Chondrocyte (in vitro differentiated cells): ENCODE data around the gene SHMT2. TPM values are rescaled to one million over a fixed set of nuclear protein-coding genes. Genes with fewer than 3 reads are reported as not detected.

Experiments used
- DNase-seq: peaks from one replicate; pipeline ENCODE4 v3.0.0; 2021; ENCODE audit warnings: mixed read lengths, low spot score
- H3K27ac Mint-ChIP-seq: one replicate; pipeline ENCODE4 v1.8.0; 2021; ENCODE audit warnings: mild to moderate bottlenecking, moderate library complexity, mixed read lengths; ENCODE audit not compliant: unreplicated experiment
- H3K27me3 Mint-ChIP-seq: 2 replicates; pipeline ENCODE4 v1.8.0; 2021; ENCODE audit warnings: low read depth, mixed read lengths
- H3K36me3 Mint-ChIP-seq: 2 replicates; pipeline ENCODE4 v1.8.0; 2021; ENCODE audit warnings: low read depth, mixed read lengths
- H3K4me1 Mint-ChIP-seq: 2 replicates; pipeline ENCODE4 v1.8.0; 2021; ENCODE audit warnings: low read depth, mild to moderate bottlenecking, mixed read lengths
- H3K4me3 Mint-ChIP-seq: one replicate; pipeline ENCODE4 v1.8.0; 2021; ENCODE audit warnings: mild to moderate bottlenecking, moderate library complexity, mixed read lengths; ENCODE audit not compliant: unreplicated experiment
- H3K9me3 Mint-ChIP-seq: 2 replicates; pipeline ENCODE4 v1.8.0; 2021; ENCODE audit warnings: low read depth, mixed read lengths
- CTCF ChIP-seq: fragments of 200-600 bp; sonication (generic); IDR thresholded peaks from 2 replicates; pipeline ENCODE4 v1.5.0; 2021; ENCODE audit warnings: antibody characterized with exemption, mild to moderate bottlenecking, moderate library complexity
- long read RNA-seq: library from polyadenylated mRNA; stranded (forward); transcript quantifications from one replicate; pipeline ENCODE4 v2.0.0, GENCODE V29; 2021
- total RNA-seq: library from RNA; stranded (reverse); gene quantifications from 3 replicates; pipeline ENCODE4 v1.2.1, GENCODE V29; 2021

The SHMT2 gene
- 112 to 292 TPM (median 291 TPM) in 3 replicates for total RNA-seq
- long read RNA-seq, transcript SHMT2-226 (11 exons, 2,215 nt) = minor isoform, 6 of 567 reads
- long read RNA-seq, transcript SHMT2-205 (12 exons, 1,765 nt) = minor isoform, 8 of 567 reads
- long read RNA-seq, transcript SHMT2-202 (12 exons, 2,006 nt) = minor isoform, 40 of 567 reads
- long read RNA-seq, transcript SHMT2-201 (12 exons, 2,537 nt) = major isoform, 91 of 567 reads
- long read RNA-seq, partial matches to known transcripts = 330 of 567 reads
- long read RNA-seq, other reads (novel, unspliced or antisense) = 83 of 567 reads

DNA sequence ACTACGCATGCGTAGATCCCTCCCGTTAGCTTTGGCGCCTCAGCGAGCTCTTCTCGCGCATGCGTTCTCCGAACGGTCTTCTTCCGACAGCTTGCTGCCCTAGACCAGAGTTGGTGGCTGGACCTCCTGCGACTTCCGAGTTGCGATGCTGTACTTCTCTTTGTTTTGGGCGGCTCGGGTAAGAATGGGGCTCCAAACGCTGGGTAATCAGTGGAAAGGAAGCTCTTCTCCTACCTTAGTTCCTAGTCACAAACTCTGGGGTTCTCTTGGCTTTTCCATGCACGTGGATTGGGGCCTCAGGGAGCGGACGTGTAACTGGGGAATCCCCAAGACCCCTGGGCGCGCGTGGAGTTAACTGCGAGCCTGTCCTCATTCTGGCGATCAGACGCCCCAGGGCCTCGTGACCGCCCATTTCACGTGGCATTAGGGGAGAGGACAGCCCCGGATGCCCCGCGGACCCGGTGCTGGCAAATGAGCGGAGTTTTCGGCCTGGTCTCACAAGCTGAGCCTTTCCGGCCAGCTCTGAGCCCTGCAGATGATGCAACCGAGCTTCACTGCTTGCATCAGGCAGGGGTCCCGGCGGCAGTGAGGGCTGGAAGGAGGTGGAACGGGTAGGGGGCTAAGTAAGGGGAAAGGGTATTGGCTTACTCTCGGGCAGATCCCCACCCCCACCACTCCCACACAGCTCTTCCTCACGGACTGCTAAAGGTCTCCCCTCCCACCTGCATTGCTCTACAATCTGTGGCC lies at the start of gene SHMT2:
Gene SHMT2, plus strand, starts transcription at position 78 of the 747 bp plus-strand sequence. Its CDS starts 68 bp downstream, at position 146.
- Mint-ChIP-seq H3K9me3 (no peaks in the 10 kb centered on the region), H3K27ac (peak within 1 kb of the TSS; percentile 100), H3K27me3 (no peaks in the 10 kb centered on the region), H3K4me3 (peak within 1 kb of the TSS; percentile 99), H3K4me1 (peaks cover 70% of the 10 kb centered on the region), H3K36me3 (peaks cover 24% of the 10 kb centered on the region)
- no peak for TF ChIP-seq CTCF
- DNase-seq = peak; percentile 98

- no peak for DNase-seq
- H3K9me3 Mint-ChIP-seq = no peaks in the 10 kb centered on the region
- peaks cover 5% of the 10 kb centered on the region for H3K4me1 Mint-ChIP-seq
- no peaks in the 10 kb centered on the region for H3K27me3 Mint-ChIP-seq
- H3K36me3 Mint-ChIP-seq = peaks cover 54% of the 10 kb centered on the region
- H3K27ac Mint-ChIP-seq = no peak overlapping the region
- no peak for TF ChIP-seq CTCF
- H3K4me3 Mint-ChIP-seq = no peak overlapping the region
Measured at GRCh38 chr12:57180321-57180989, 49.1 kb upstream of the SHMT2 start.

DNA sequence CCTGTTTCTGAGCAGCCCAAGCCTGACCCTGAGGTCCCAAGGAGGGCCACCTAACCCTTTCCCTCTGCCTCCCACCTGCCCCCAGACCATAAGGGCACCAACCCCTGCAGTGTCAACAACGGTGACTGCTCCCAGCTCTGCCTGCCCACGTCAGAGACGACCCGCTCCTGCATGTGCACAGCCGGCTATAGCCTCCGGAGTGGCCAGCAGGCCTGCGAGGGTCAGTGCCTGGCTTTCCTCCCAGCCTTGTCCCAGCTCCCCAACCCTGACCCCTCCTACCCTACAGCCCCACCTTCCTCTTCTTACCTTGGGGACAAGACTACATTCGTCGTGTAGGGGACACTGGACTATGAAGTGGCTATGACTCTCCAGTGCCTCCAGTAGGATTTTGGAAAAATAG lies 48.4 kb upstream of the SHMT2 start:
- peaks cover 5% of the 10 kb centered on the region for H3K4me1 Mint-ChIP-seq
- H3K27me3 Mint-ChIP-seq = no peaks in the 10 kb centered on the region
- H3K36me3 Mint-ChIP-seq = peaks cover 49% of the 10 kb centered on the region
- no peak overlapping the region for H3K27ac Mint-ChIP-seq
- no peaks in the 10 kb centered on the region for H3K9me3 Mint-ChIP-seq
- H3K4me3 Mint-ChIP-seq = no peak overlapping the region
- no peak for DNase-seq
- no peak for TF ChIP-seq CTCF

GRCh38 chr12:57181561-57182155 lies 47.9 kb upstream of the SHMT2 start:
- no peaks in the 10 kb centered on the region for H3K9me3 Mint-ChIP-seq
- H3K36me3 Mint-ChIP-seq = peaks cover 50% of the 10 kb centered on the region
- H3K4me1 Mint-ChIP-seq = peaks cover 5% of the 10 kb centered on the region
- no peak for DNase-seq
- peak overlapping the region; percentile 42 for H3K27ac Mint-ChIP-seq
- no peak for TF ChIP-seq CTCF
- H3K4me3 Mint-ChIP-seq = no peak overlapping the region
- no peaks in the 10 kb centered on the region for H3K27me3 Mint-ChIP-seq
